CD4-positive, alpha-beta T cell treated with Interleukin-17A for 1 hour (primary cell): ENCODE measurements around the gene UNC13B.
"Not testable (repeated sequence)": the region's sequence is repeated elsewhere in the genome, so short reads cannot be mapped to it uniquely, and the experiment has no call there.

Source experiments
- DNase-seq: peaks from one replicate; pipeline ENCODE4 v3.0.0-alpha.2; 2020

The UNC13B gene

GRCh38 chr9:35229066-35229778, 67.4 kb downstream of the UNC13B start:
- DNase-seq, result no peak

GRCh38 chr9:35229779-35230143, 68.0 kb downstream of the UNC13B start:
- no peak for DNase-seq

GRCh38 chr9:35232867-35233544, 71.2 kb downstream of the UNC13B start:
- DNase-seq, result no peak

- DNase-seq, result no peak
Observed at GRCh38 chr9:35236692-35237091, 74.9 kb downstream of the UNC13B start.

GRCh38 chr9:35237311-35237710, 75.5 kb downstream of the UNC13B start:
- no peak for DNase-seq

- not testable (repeated sequence) for DNase-seq
Observed at GRCh38 chr9:35245945-35246344, 84.1 kb downstream of the UNC13B start.

GRCh38 chr9:35253075-35253474, 91.3 kb downstream of the UNC13B start:
- no peak for DNase-seq

- DNase-seq, result no peak
Observed at GRCh38 chr9:35254237-35254636, 92.4 kb downstream of the UNC13B start.

GRCh38 chr9:35254984-35255857, 93.4 kb downstream of the UNC13B start:
- no peak for DNase-seq

- DNase-seq, result no peak
Observed at GRCh38 chr9:35257986-35258659, 96.3 kb downstream of the UNC13B start.

- peak; percentile 57 for DNase-seq
Observed at GRCh38 chr9:35258660-35259474, 97.1 kb downstream of the UNC13B start.

- DNase-seq, result no peak
Observed at GRCh38 chr9:35260186-35260585, 98.4 kb downstream of the UNC13B start.

GRCh38 chr9:35262064-35262463, 100.3 kb downstream of the UNC13B start:
- DNase-seq, result no peak

GRCh38 chr9:35267710-35268109, 105.9 kb downstream of the UNC13B start:
- DNase-seq, result no peak

GRCh38 chr9:35269919-35270318, 108.1 kb downstream of the UNC13B start:
- DNase-seq, result no peak

GRCh38 chr9:35271637-35272036, 109.8 kb downstream of the UNC13B start:
- no peak for DNase-seq

GRCh38 chr9:35272989-35273388, 111.2 kb downstream of the UNC13B start:
- no peak for DNase-seq

- DNase-seq, result no peak
Observed at GRCh38 chr9:35273591-35273990, 111.8 kb downstream of the UNC13B start.

GRCh38 chr9:35274993-35275392, 113.2 kb downstream of the UNC13B start:
- no peak for DNase-seq

- no peak for DNase-seq
Observed at GRCh38 chr9:35277171-35277520, 115.3 kb downstream of the UNC13B start.

GRCh38 chr9:35277628-35278359, 116.0 kb downstream of the UNC13B start:
- no peak for DNase-seq

- DNase-seq, result no peak
Observed at GRCh38 chr9:35279946-35280345, 118.1 kb downstream of the UNC13B start.
